B cell (primary cell): ENCODE data around the gene HTR6. TPM values are rescaled to one million over a fixed set of nuclear protein-coding genes. Genes with fewer than 3 reads are reported as not detected.
"Not testable (repeated sequence)": the region's sequence is repeated elsewhere in the genome, so short reads cannot be mapped to it uniquely, and the experiment has no call there.

Source experiments
- ATAC-seq: fragments of 200-7000 bp; cut with Tn5 transposase; one replicate; pipeline ENCODE4 v1.10.0; 2021; ENCODE audit warnings: low read depth, mild to moderate bottlenecking, moderate number of reproducible peaks, moderate library complexity
- CTCF ChIA-PET: fragments of 350-600 bp; sonication (Branson Sonifier 250); formaldehyde crosslinking; loops from one replicate; lab custom pipeline; 2021; ENCODE audit warnings: antibody characterized with exemption, inconsistent platforms; lab: Charles Lee
- POLR2A ChIA-PET: fragments of 350-600 bp; sonication (Branson Sonifier 250); formaldehyde crosslinking; loops from one replicate; lab custom pipeline; 2021; ENCODE audit warnings: antibody characterized with exemption; lab: Charles Lee
- DNase-seq: peaks from one replicate; pipeline ENCODE4 v3.0.0; 2013
- H2AFZ ChIP-seq: 2 replicates; pipeline ENCODE4 v1.6.1; 2012; ENCODE audit warnings: mild to moderate bottlenecking, low read depth, low read length; ENCODE audit not compliant: insufficient read depth, poor library complexity, severe bottlenecking
- H3K27ac ChIP-seq, 2 donors: 1 replicate in 1 of 2; 2 replicates in 1 of 2; pipeline ENCODE4 v1.5.1; 2012 to 2013; ENCODE audit warnings: low read length in 2 of 2, mild to moderate bottlenecking in 2 of 2, moderate library complexity in 1 of 2
- H3K27me3 ChIP-seq, 4 experiments: fragments of 200-600 bp in 1 of 4; sonication (generic) in 1 of 4; replicated peaks in 1 of 4; 1 replicate in 2 of 4; 2 replicates in 2 of 4; pipeline versions ENCODE4 v1.6.1 to v1.7.0; 2013 to 2016; ENCODE audit warnings: low read length in 3 of 4, mild to moderate bottlenecking in 2 of 4, mixed read lengths in 1 of 4, moderate library complexity in 1 of 4; ENCODE audit not compliant: insufficient read depth in 4 of 4, control insufficient read depth in 3 of 4; ENCODE audit errors: control extremely low read depth in 1 of 4
- H3K36me3 ChIP-seq, 2 experiments: replicated peaks in 1 of 2; 1 replicate in 1 of 2; 2 replicates in 1 of 2; pipeline versions ENCODE4 v1.6.1 to v1.7.1; 2013; ENCODE audit warnings: low read length in 1 of 2; ENCODE audit not compliant: insufficient read depth in 2 of 2, control insufficient read depth in 1 of 2; ENCODE audit errors: control extremely low read depth in 1 of 2, extremely low read depth in 1 of 2
- H3K4me1 ChIP-seq, 2 donors: fragments of 200-600 bp in 1 of 2; sonication (generic) in 1 of 2; 1 replicate in 1 of 2; 2 replicates in 1 of 2; pipeline versions ENCODE4 v1.5.1 to v1.6.1; 2013 to 2017; ENCODE audit warnings: low read length in 2 of 2; ENCODE audit not compliant: control insufficient read depth in 2 of 2, insufficient read depth in 2 of 2
- H3K4me2 ChIP-seq: replicated peaks from 2 replicates; pipeline ENCODE3; 2012; ENCODE audit warnings: mild to moderate bottlenecking, low read depth, low read length; ENCODE audit not compliant: poor library complexity, severe bottlenecking
- H3K4me3 ChIP-seq, 5 experiments: fragments of 200-600 bp in 1 of 5; sonication (generic) in 1 of 5; 1 replicate in 3 of 5; 2 replicates in 2 of 5; pipeline versions ENCODE4 v1.5.1 to v1.7.0; 2011 to 2016; ENCODE audit warnings: low read length in 4 of 5, mild to moderate bottlenecking in 4 of 5, low read depth in 2 of 5, control low read depth in 1 of 5, moderate library complexity in 1 of 5; ENCODE audit not compliant: insufficient read depth in 1 of 5; ENCODE audit errors: control extremely low read depth in 1 of 5, extremely low read depth in 1 of 5
- H3K79me2 ChIP-seq: fragments of 200-600 bp; sonication (generic); one replicate; pipeline ENCODE4 v1.6.0; 2016; ENCODE audit warnings: low read length; ENCODE audit not compliant: control insufficient read depth, insufficient read depth
- H3K9ac ChIP-seq: fragments of 200-600 bp; sonication (generic); 2 replicates; pipeline ENCODE4 v1.6.1; 2017; ENCODE audit warnings: mild to moderate bottlenecking, low read length, moderate library complexity
- H3K9me3 ChIP-seq, 3 donors: one replicate each; pipeline versions ENCODE4 v1.6.1 to v1.7.1; 2013; ENCODE audit warnings: low read length in 2 of 3; ENCODE audit not compliant: control insufficient read depth in 2 of 3, insufficient read depth in 1 of 3; ENCODE audit errors: control extremely low read depth in 1 of 3
- H4K20me1 ChIP-seq: 2 replicates; pipeline ENCODE4 v1.6.0; 2012; ENCODE audit warnings: mild to moderate bottlenecking, low read length; ENCODE audit not compliant: insufficient read depth, control insufficient read depth, poor library complexity, severe bottlenecking
- H3K27ac Mint-ChIP-seq: one replicate; pipeline ENCODE4 v1.8.0; 2021; ENCODE audit warnings: mixed read lengths
- H3K27me3 Mint-ChIP-seq: one replicate; pipeline ENCODE4 v1.8.0; 2021; ENCODE audit warnings: mixed read lengths
- H3K4me1 Mint-ChIP-seq: one replicate; pipeline ENCODE4 v1.8.0; 2021; ENCODE audit warnings: mixed read lengths
- H3K4me3 Mint-ChIP-seq: one replicate; pipeline ENCODE4 v1.8.0; 2021; ENCODE audit warnings: mixed read lengths
- H3K9me3 Mint-ChIP-seq: one replicate; pipeline ENCODE4 v1.8.0; 2022; ENCODE audit warnings: mixed read lengths; ENCODE audit not compliant: insufficient read depth
- CTCF ChIP-seq: fragments of 200-600 bp; IDR thresholded peaks from one replicate; pipeline ENCODE4 v1.8.0; 2022; ENCODE audit warnings: antibody characterized with exemption, mild to moderate bottlenecking
- EZH2 ChIP-seq: IDR thresholded peaks from 2 replicates; pipeline ENCODE4 v1.6.1; 2012; ENCODE audit warnings: borderline replicate concordance, low read depth, mild to moderate bottlenecking, moderate library complexity, low read length; ENCODE audit not compliant: insufficient read depth, poor library complexity, severe bottlenecking
- WGBS: methylation state at CpG from one replicate; pipeline ENCODE4 v1.1.5; 2013; ENCODE audit warnings: missing lambda C conversion rate; ENCODE audit not compliant: insufficient coverage; 5-methylcytosine and 5-hydroxymethylcytosine counted together
- intact Hi-C: fragments of 100-400 bp; cut with micrococcal nuclease; formaldehyde crosslinking; loops from one replicate; pipeline ENCODE4 v1.10.0; 2022
- polyA plus RNA-seq: library from polyadenylated mRNA; depleted of rRNA; stranded (reverse); fragments of >200 nt; gene quantifications from 2 replicates; pipeline ENCODE4 v1.2.3, GENCODE V29; 2012
- total RNA-seq, 2 donors: library from RNA; stranded (reverse); fragments of 120-200 nt in 1 of 2; gene quantifications; 1 replicate in 1 of 2; 2 replicates in 1 of 2; pipeline versions ENCODE4 v1.2.3 to v1.2.4, GENCODE V29; 2013 to 2022

Gene HTR6
- total and polyA plus RNA-seq, 2 donors (not counting 1 experiment from before 2014, with no cell fraction given): not detected

GRCh38 chr1:19629357-19629756 is 35.3 kb upstream of the HTR6 start:
- Histone ChIP-seq H3K4me1 (no peaks in the 10 kb centered on the region), H3K4me3 (no peak overlapping the region), H3K27me3 (no peaks in the 10 kb centered on the region), H3K79me2 (no peaks in the 10 kb centered on the region), H3K9me3 (no peaks in the 10 kb centered on the region), H2AFZ (no peak overlapping the region), H3K4me2 (no peak overlapping the region), H3K36me3 (peaks cover 5 to 48% of the 10 kb centered on the region in 2 experiments), H3K27ac (no peak overlapping the region), H3K9ac (no peak overlapping the region), H4K20me1 (no peaks in the 10 kb centered on the region)
- TF ChIP-seq CTCF (no peak), EZH2 (no peak)
- H3K4me3 Mint-ChIP-seq: no peak overlapping the region
- no peaks in the 10 kb centered on the region for H3K9me3 Mint-ChIP-seq
- H3K4me1 Mint-ChIP-seq: no peaks in the 10 kb centered on the region
- intact Hi-C loops: no loop called here
- H3K27ac Mint-ChIP-seq: no peak overlapping the region
- ChIA-PET POLR2A (no interaction called here), CTCF (no interaction called here)
- ATAC-seq: no peak
- no peak for DNase-seq
- H3K27me3 Mint-ChIP-seq: no peaks in the 10 kb centered on the region
- WGBS: 100% methylated on average over 2 of the region's 4 CpGs

- H3K4me3 Mint-ChIP-seq, DNase-seq, H3K4me3 ChIP-seq, H3K9me3 ChIP-seq, H3K4me1 Mint-ChIP-seq, H3K27me3 ChIP-seq, H3K27ac Mint-ChIP-seq, H3K79me2 ChIP-seq, intact Hi-C loops, POLR2A ChIA-PET, H3K27ac ChIP-seq, H3K4me2 ChIP-seq, H4K20me1 ChIP-seq, H2AFZ ChIP-seq, ATAC-seq, H3K27me3 Mint-ChIP-seq, H3K9ac ChIP-seq, H3K9me3 Mint-ChIP-seq, H3K4me1 ChIP-seq: not testable (repeated sequence)
- CTCF ChIA-PET: interaction anchor here (1.1 to 2.1 kb wide), 3 partner anchors 21 to 48 kb away, joined by 3 to 6 read pairs (median 5); no protein-coding TSS in a partner anchor
- peaks cover 5 to 40% of the 10 kb centered on the region in 2 experiments for H3K36me3 ChIP-seq
- no CpG with 5 or more reads among the region's 1 CpG for WGBS
Observed at GRCh38 chr1:19630192-19630591, 34.5 kb upstream of the HTR6 start.
